GM12878 (cell line): ENCODE results near the gene TBC1D22B. TPM values are rescaled to one million over a fixed set of nuclear protein-coding genes. Genes with fewer than 3 reads are reported as not detected.

ENCODE experiments used
- ATAC-seq: fragments of 200-7000 bp; cut with Tn5 transposase; 3 replicates; pipeline ENCODE4 v1.9.1; 2020; ENCODE audit warnings: mild to moderate bottlenecking, moderate library complexity
- BruUV-seq: library from RNA; stranded (reverse); fragments of 400-500 nt; replicated peaks from 2 replicates; lab custom pipeline; 2021; lab: Mats Ljungman, UMichigan
- CTCF ChIA-PET: fragments of 300-600 bp; sonication (Branson Sonifier 250); formaldehyde crosslinking; extraction: SDS; loops from one replicate; lab custom pipeline; 2021; ENCODE audit warnings: inconsistent platforms; lab: Yijun Ruan, JAX
- POLR2A ChIA-PET: fragments of 350-600 bp; formaldehyde crosslinking; extraction: SDS; loops from one replicate; lab custom pipeline; 2021; ENCODE audit warnings: inconsistent platforms; lab: Charles Lee
- RAD21 ChIA-PET: fragments of 300-600 bp; sonication (Branson Sonifier 250); formaldehyde crosslinking; loops from one replicate; lab custom pipeline; 2023; ENCODE audit warnings: antibody characterized with exemption; ENCODE audit not compliant: unreplicated experiment; lab: Charles Lee
- SMC1A ChIA-PET: fragments of 300-600 bp; sonication (Branson Sonifier 250); formaldehyde crosslinking; loops from one replicate; lab custom pipeline; 2023; ENCODE audit not compliant: unreplicated experiment, uncharacterized antibody; lab: Charles Lee
- DNase-seq: peaks from one replicate; pipeline ENCODE4 v3.0.0-alpha.2; 2011; ENCODE audit warnings: low read depth, low spot score
- FAIRE-seq: peaks from 3 replicates; lab custom pipeline; 2011; peaks lifted over from hg19 to GRCh38; lab: Jason Lieb, UNC
- H2AFZ ChIP-seq: 2 replicates; pipeline ENCODE4 v1.6.0; 2011; ENCODE audit warnings: low read depth, low read length, control low read depth; ENCODE audit not compliant: control insufficient read depth
- H3K27ac ChIP-seq: 2 replicates; pipeline ENCODE4 v1.5.1; 2011; ENCODE audit warnings: control low read depth; ENCODE audit not compliant: control insufficient read depth, insufficient read depth
- H3K27me3 ChIP-seq, 2 experiments: replicated peaks in 1 of 2; 2 replicates each; pipeline versions ENCODE4 v1.6.0 to v1.6.1; 2011; ENCODE audit warnings: low read length in 1 of 2; ENCODE audit not compliant: control insufficient read depth in 2 of 2, insufficient read depth in 2 of 2
- H3K36me3 ChIP-seq, 2 experiments: 2 replicates each; pipeline ENCODE4 v1.5.1; 2011; ENCODE audit warnings: low read length in 1 of 2; ENCODE audit not compliant: control insufficient read depth in 2 of 2, insufficient read depth in 2 of 2
- H3K4me1 ChIP-seq: 2 replicates; pipeline ENCODE4 v1.6.1; 2011; ENCODE audit warnings: mild to moderate bottlenecking, low read length, moderate library complexity, mixed read lengths; ENCODE audit not compliant: control insufficient read depth, insufficient read depth
- H3K4me2 ChIP-seq: 2 replicates; pipeline ENCODE4 v1.6.0; 2011; ENCODE audit warnings: control low read depth; ENCODE audit not compliant: control insufficient read depth, insufficient read depth
- H3K4me3 ChIP-seq: fragments of 200-600 bp; sonication (generic); 2 replicates; pipeline ENCODE4 v1.5.1; 2016
- H3K79me2 ChIP-seq: 2 replicates; pipeline ENCODE4 v1.6.0; 2011; ENCODE audit warnings: low read length; ENCODE audit not compliant: control insufficient read depth, insufficient read depth
- H3K9ac ChIP-seq: 2 replicates; pipeline ENCODE4 v1.8.0; 2011; ENCODE audit warnings: low read length, control low read depth, mixed read lengths; ENCODE audit not compliant: control insufficient read depth, insufficient read depth
- H3K9me3 ChIP-seq: replicated peaks from 3 replicates; pipeline ENCODE4 v1.5.1; 2011; ENCODE audit warnings: mild to moderate bottlenecking, low read length; ENCODE audit not compliant: control insufficient read depth, insufficient read depth
- H4K20me1 ChIP-seq: 2 replicates; pipeline ENCODE4 v1.6.0; 2011; ENCODE audit not compliant: control insufficient read depth, insufficient read depth
- ASH2L ChIP-seq: fragments of 300-600, 200-600 bp; sonication (generic); IDR thresholded peaks from 2 replicates; pipeline ENCODE4 v1.6.1; 2017; ENCODE audit warnings: low read depth, mild to moderate bottlenecking, borderline replicate concordance
- BRCA1 ChIP-seq: IDR thresholded peaks from 2 replicates; pipeline ENCODE4 v1.6.1; 2011; ENCODE audit warnings: low read depth, low read length, improper control_type of control experiment
- CHD2 ChIP-seq: IDR thresholded peaks from 2 replicates; pipeline ENCODE4 v1.6.1; 2011; ENCODE audit warnings: low read depth, low read length, improper control_type of control experiment, borderline replicate concordance
- CREB1 ChIP-seq: IDR thresholded peaks from 2 replicates; pipeline ENCODE4 v1.6.1; 2012; ENCODE audit warnings: low read depth, mild to moderate bottlenecking, inconsistent platforms
- HCFC1 ChIP-seq: fragments of 150-350 bp; IDR thresholded peaks from 2 replicates; pipeline ENCODE4 v1.6.1; 2014; ENCODE audit warnings: low read length
- IKZF2 ChIP-seq, 2 experiments: fragments of 450-650 bp; IDR thresholded peaks; 2 replicates each; pipeline ENCODE4 v1.6.1; 2017; ENCODE audit warnings: mild to moderate bottlenecking in 2 of 2, moderate library complexity in 2 of 2
- MLLT1 ChIP-seq: fragments of 450-650 bp; IDR thresholded peaks from 2 replicates; pipeline ENCODE4 v1.6.1; 2016; ENCODE audit warnings: mild to moderate bottlenecking
- NR2C1 ChIP-seq: fragments of 450-650 bp; IDR thresholded peaks from 2 replicates; pipeline ENCODE4 v1.6.1; 2017; ENCODE audit warnings: antibody characterized with exemption, mild to moderate bottlenecking, moderate library complexity
- POU2F2 ChIP-seq: IDR thresholded peaks from 3 replicates; pipeline ENCODE4 v1.6.1; 2011; ENCODE audit warnings: low read depth, mild to moderate bottlenecking, low read length, borderline replicate concordance
- YBX1 ChIP-seq: fragments of 450-650 bp; IDR thresholded peaks from 2 replicates; pipeline ENCODE4 v1.6.1; 2016; ENCODE audit warnings: antibody characterized with exemption
- ZBTB4 ChIP-seq: fragments of 450-650 bp; formaldehyde crosslinking; IDR thresholded peaks from 2 replicates; pipeline ENCODE4 v1.4.0; 2022; ENCODE audit warnings: mild to moderate bottlenecking, moderate library complexity
- WGBS: methylation state at CpG from one replicate; pipeline ENCODE4 v1.1.6; 2016; ENCODE audit warnings: low lambda C conversion rate; ENCODE audit not compliant: insufficient replicate concordance, insufficient coverage; ENCODE audit errors: missing lambda C conversion rate; 5-methylcytosine and 5-hydroxymethylcytosine counted together
- in situ Hi-C: fragments of 300-500 bp; cut with MboI; formaldehyde crosslinking; loops from 9 replicates; pipeline ENCODE4 v1.14.3; 2018; ENCODE audit warnings: mixed read lengths
- intact Hi-C: fragments of 100-400 bp; cut with micrococcal nuclease; formaldehyde crosslinking; loops from one replicate; pipeline ENCODE4 v1.14.2; 2022; ENCODE audit not compliant: unreplicated experiment
- polyA plus RNA-seq, 11 experiments: library from polyadenylated mRNA; depleted of rRNA in 4 of 11; unstranded in 6 of 11; stranded (reverse) in 5 of 11; fragments of >200 nt; fragmentation: Nextera tagmentation in 4 of 11; fragmentation: Illumina TruSeq in 1 of 11; extraction: Ambion mirVana in 4 of 11; extraction: Trizol in 1 of 11; gene quantifications; 1 replicate in 1 of 11; 2 replicates in 10 of 11; pipeline versions ENCODE4 v1.2.1 to v1.2.3, GENCODE V29; 2011 to 2016; ENCODE audit warnings: inconsistent platforms in 2 of 11, missing spikeins in 2 of 11, low read depth in 1 of 11
- total RNA-seq, 4 experiments: library from RNA; depleted of rRNA in 3 of 4; stranded (reverse); fragments of >200 nt in 3 of 4; fragmentation: Illumina TruSeq in 1 of 4; extraction: Trizol in 1 of 4; gene quantifications; 2 replicates each; pipeline versions ENCODE4 v1.2.1 to v1.2.3, GENCODE V29; 2013 to 2021

TBC1D22B gene
- total and polyA plus RNA-seq, 10 of the 15 experiments (the other 5 are each of a cell fraction or from before 2014, with no cell fraction given) = 3.4 to 18.7 (median 14.1) TPM

- Histone ChIP-seq H2AFZ (no peak overlapping the region), H3K4me3 (no peak overlapping the region), H3K79me2 (no peaks in the 10 kb centered on the region), H4K20me1 (no peaks in the 10 kb centered on the region), H3K27me3 (no peaks in the 10 kb centered on the region), H3K9me3 (no peaks in the 10 kb centered on the region), H3K4me1 (peaks cover 9% of the 10 kb centered on the region; the same call in 1 of the 2 replicates)
- intact Hi-C loops (no loop called here), in situ Hi-C loops (no loop called here)
- ChIA-PET RAD21 (no interaction called here), POLR2A (interaction anchor here (0.6 to 1.2 kb wide), 2 partner anchors 30 to 269 kb away, joined by 3 to 6 read pairs; no protein-coding TSS in a partner anchor)
- DNase-seq (no peak), FAIRE-seq (no peak), ATAC-seq (no peak)
- 76% methylated on average over 2 of the region's 2 CpGs for WGBS
- BruUV-seq = no TSS peak
- TF ChIP-seq ZBTB4 (CRISPR knock-in tag) (no peak), CREB1 (no peak), IKZF2 (IDR thresholded peaks at IDR 0.05) (no peak), MLLT1 (no peak), BRCA1 (no peak), NR2C1 (no peak), CHD2 (no peak), ASH2L (no peak), YBX1 (no peak), POU2F2 (no peak), HCFC1 (no peak)
- TF ChIP-seq, all 136 proteins: peak for 0
- Histone ChIP-seq H3K4me2 (no peak overlapping the region), H3K27ac (no peak overlapping the region), H3K36me3 (no peaks in the 10 kb centered on the region), H3K9ac (no peak overlapping the region)
- CTCF ChIA-PET = interaction anchor here (1.5 kb wide), 1 partner anchor 622 kb away, joined by 3 read pairs; no protein-coding TSS in a partner anchor
- SMC1A ChIA-PET = interaction anchor here (0.6 kb wide), 1 partner anchor 179 kb away, joined by 3 read pairs; no protein-coding TSS in a partner anchor
Measured at GRCh38 chr6:37236921-37237320, 20.7 kb upstream of the TBC1D22B start.
